ENCODE data around the gene GPR75.

GPR75 gene

GRCh38 chr2:53859206-53860181 lies at the start of gene GPR75:
Gene GPR75, minus strand, starts transcription at chr2:53859967. Its CDS starts 5,211 bp downstream, at chr2:53854756.
- DNase-seq = no peak

GRCh38 chr2:53907582-53907981 lies 47.8 kb upstream of the GPR75 start:
- DNase-seq = no peak

GRCh38 chr2:53905396-53905795 lies 45.6 kb upstream of the GPR75 start:
- no peak for DNase-seq

- no peak for DNase-seq
Observed at GRCh38 chr2:53903011-53903410, 43.2 kb upstream of the GPR75 start.

GRCh38 chr2:53901192-53901591 lies 41.4 kb upstream of the GPR75 start:
- DNase-seq = no peak

GRCh38 chr2:53896864-53897263 lies 37.1 kb upstream of the GPR75 start:
- no peak for DNase-seq

GRCh38 chr2:53886406-53887280 lies 26.9 kb upstream of the GPR75 start:
- DNase-seq = no peak

- no peak for DNase-seq
Observed at GRCh38 chr2:53884883-53885282, 25.1 kb upstream of the GPR75 start.

- no peak for DNase-seq
Observed at GRCh38 chr2:53881986-53882385, 22.2 kb upstream of the GPR75 start.

GRCh38 chr2:53881360-53881759 lies 21.6 kb upstream of the GPR75 start:
- DNase-seq = no peak

- no peak for DNase-seq
Observed at GRCh38 chr2:53880756-53881155, 21.0 kb upstream of the GPR75 start.

- no peak for DNase-seq
Observed at GRCh38 chr2:53877556-53877955, 17.8 kb upstream of the GPR75 start.

GRCh38 chr2:53877112-53877511 lies 17.3 kb upstream of the GPR75 start:
- no peak for DNase-seq

- no peak for DNase-seq
Observed at GRCh38 chr2:53874401-53874950, 14.7 kb upstream of the GPR75 start.

GRCh38 chr2:53867773-53868172 lies 8.0 kb upstream of the GPR75 start:
- DNase-seq = no peak

- DNase-seq = no peak
Observed at GRCh38 chr2:53867169-53867568, 7.4 kb upstream of the GPR75 start.

- DNase-seq = no peak
Observed at GRCh38 chr2:53865962-53866361, 6.2 kb upstream of the GPR75 start.

- DNase-seq = no peak
Observed at GRCh38 chr2:53865264-53865663, 5.5 kb upstream of the GPR75 start.

GRCh38 chr2:53863538-53864227 lies 3.9 kb upstream of the GPR75 start:
- no peak for DNase-seq

- no peak for DNase-seq
Observed at GRCh38 chr2:53861824-53862223, 2.1 kb upstream of the GPR75 start.

GRCh38 chr2:53856272-53856671 lies 3.5 kb downstream of the GPR75 start:
- no peak for DNase-seq

GRCh38 chr2:53854678-53855077 lies 5.1 kb downstream of the GPR75 start:
- DNase-seq = no peak

GRCh38 chr2:53852532-53852931 lies 7.2 kb downstream of the GPR75 start:
- DNase-seq = no peak
